ENCODE measurements around the gene ACSL6. TPM values are rescaled to one million over a fixed set of nuclear protein-coding genes. Genes with fewer than 3 reads are reported as not detected.

Gene ACSL6
- total RNA-seq, 1 donor from 2014 or later = 3.1 TPM

DNA sequence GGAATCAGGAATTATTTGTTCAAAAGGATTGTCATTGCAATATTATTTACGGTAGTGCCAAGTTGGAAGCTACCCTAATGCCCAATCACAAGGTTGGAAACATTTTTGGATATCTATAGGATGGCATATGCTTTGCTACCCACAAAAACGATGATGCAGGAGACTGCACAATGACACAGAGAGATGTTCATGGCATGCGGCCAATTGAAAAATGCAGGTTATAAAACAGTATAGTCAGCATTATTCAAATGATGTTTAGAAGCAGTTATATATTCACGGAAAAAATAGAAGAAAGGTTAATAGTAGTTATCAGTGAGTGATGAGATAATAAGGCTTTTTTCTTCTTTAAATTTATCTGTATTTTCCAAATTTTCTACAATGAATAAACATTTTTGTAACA is 5.9 kb upstream of the ACSL6 start:
- Histone ChIP-seq H3K9me3 (ENCODE audit: control insufficient read depth in 3 of 3, low read length in 3 of 3) (no peaks in the 10 kb centered on the region), H3K27ac (ENCODE audit: low read depth, low read length) (no peak overlapping the region), H3K9ac (ENCODE audit: low read depth in 1 of 3, low read length in 3 of 3) (no peak overlapping the region), H3K4me1 (ENCODE audit: control insufficient read depth in 3 of 3, insufficient read depth in 3 of 3, low read length in 3 of 3) (peaks cover 9 to 18% (median 16%) of the 10 kb centered on the region in 3 donors), H3K27me3 (ENCODE audit: control insufficient read depth in 3 of 3, insufficient read depth in 3 of 3, low read length in 3 of 3) (peaks cover 0 to 13% (median 0%) of the 10 kb centered on the region in 3 donors), H3K36me3 (ENCODE audit: control insufficient read depth in 3 of 3, insufficient read depth in 3 of 3, low read length in 3 of 3) (no peaks in the 10 kb centered on the region), H3K4me3 (ENCODE audit: low read length in 3 of 3) (no peak overlapping the region)

GRCh38 chr5:132016721-132017250 is 5.3 kb upstream of the ACSL6 start:
- no peak overlapping the region for H3K9ac ChIP-seq (ENCODE audit: low read depth in 1 of 3, low read length in 3 of 3)
- H3K27ac ChIP-seq (ENCODE audit: low read depth, low read length) = no peak overlapping the region
- H3K9me3 ChIP-seq (ENCODE audit: control insufficient read depth in 3 of 3, low read length in 3 of 3) = no peaks in the 10 kb centered on the region
- H3K4me3 ChIP-seq (ENCODE audit: low read length in 3 of 3) = no peak overlapping the region
- peaks cover 14 to 23% (median 20%) of the 10 kb centered on the region in 3 donors for H3K4me1 ChIP-seq (ENCODE audit: control insufficient read depth in 3 of 3, insufficient read depth in 3 of 3, low read length in 3 of 3)
- no peaks in the 10 kb centered on the region for H3K36me3 ChIP-seq (ENCODE audit: control insufficient read depth in 3 of 3, insufficient read depth in 3 of 3, low read length in 3 of 3)
- peaks cover 0 to 13% (median 3%) of the 10 kb centered on the region in 3 donors for H3K27me3 ChIP-seq (ENCODE audit: control insufficient read depth in 3 of 3, insufficient read depth in 3 of 3, low read length in 3 of 3)

- Histone ChIP-seq H3K4me3 (ENCODE audit: low read length in 3 of 3) (peak overlapping the region in 1 of 3 donors; percentile 22), H3K4me1 (ENCODE audit: control insufficient read depth in 3 of 3, insufficient read depth in 3 of 3, low read length in 3 of 3) (peaks cover 20 to 50% (median 43%) of the 10 kb centered on the region in 3 donors), H3K36me3 (ENCODE audit: control insufficient read depth in 3 of 3, insufficient read depth in 3 of 3, low read length in 3 of 3) (no peaks in the 10 kb centered on the region), H3K9me3 (ENCODE audit: control insufficient read depth in 3 of 3, low read length in 3 of 3) (no peaks in the 10 kb centered on the region), H3K27me3 (ENCODE audit: control insufficient read depth in 3 of 3, insufficient read depth in 3 of 3, low read length in 3 of 3) (peaks cover 7 to 14% (median 11%) of the 10 kb centered on the region in 3 donors), H3K27ac (ENCODE audit: low read depth, low read length) (peak overlapping the region; percentile 69), H3K9ac (ENCODE audit: low read depth in 1 of 3, low read length in 3 of 3) (peak overlapping the region in 1 of 3 donors; percentile 51)
Measured at GRCh38 chr5:132013711-132014110, 2.3 kb upstream of the ACSL6 start.

DNA sequence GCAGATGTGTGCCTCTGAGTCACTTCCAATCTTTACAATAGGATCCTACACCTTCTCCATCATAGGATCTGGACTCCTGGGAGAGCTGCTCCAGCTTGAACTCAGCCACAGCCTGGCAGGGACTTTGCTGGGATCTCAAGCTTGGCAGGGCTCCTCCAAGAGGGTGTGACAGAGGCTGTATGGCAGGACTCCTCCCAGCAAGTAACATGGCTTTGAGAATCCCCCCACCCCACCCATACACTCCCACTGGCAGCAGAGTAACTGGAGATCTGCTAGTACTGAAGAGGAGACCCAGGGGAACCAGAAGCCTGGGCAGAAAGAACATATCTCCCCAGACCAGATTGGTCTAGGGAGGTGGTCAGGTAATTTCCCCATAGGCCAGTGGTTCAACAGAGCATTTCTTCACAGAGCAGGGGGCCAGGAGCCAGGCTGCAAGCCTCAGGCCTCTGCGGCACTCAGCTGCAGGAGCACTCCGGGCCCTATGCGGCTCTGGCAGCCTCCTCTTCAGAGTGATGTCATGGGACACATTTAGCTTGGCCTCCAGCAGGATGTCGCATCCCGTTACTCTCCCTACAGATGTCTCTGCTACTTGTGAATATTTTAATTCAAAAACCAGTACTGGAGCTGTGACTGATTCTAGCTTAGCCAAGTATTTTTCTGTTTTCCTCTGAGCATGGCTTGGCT is 1.7 kb upstream of the ACSL6 start:
- Histone ChIP-seq H3K27me3 (ENCODE audit: control insufficient read depth in 3 of 3, insufficient read depth in 3 of 3, low read length in 3 of 3) (peaks cover 7 to 12% (median 11%) of the 10 kb centered on the region in 3 donors), H3K27ac (ENCODE audit: low read depth, low read length) (peak overlapping the region; percentile 69)

GRCh38 chr5:132012371-132013005 is 1.0 kb upstream of the ACSL6 start:
- H3K27me3 ChIP-seq (ENCODE audit: control insufficient read depth in 3 of 3, insufficient read depth in 3 of 3, low read length in 3 of 3) = peaks cover 6 to 11% (median 7%) of the 10 kb centered on the region in 3 donors
- H3K36me3 ChIP-seq (ENCODE audit: control insufficient read depth in 3 of 3, insufficient read depth in 3 of 3, low read length in 3 of 3) = no peaks in the 10 kb centered on the region
- peak overlapping the region in 2 of 3 donors; percentile 24 to 79 for H3K9ac ChIP-seq (ENCODE audit: low read depth in 1 of 3, low read length in 3 of 3)
- no peaks in the 10 kb centered on the region for H3K9me3 ChIP-seq (ENCODE audit: control insufficient read depth in 3 of 3, low read length in 3 of 3)
- peaks cover 27 to 62% (median 55%) of the 10 kb centered on the region in 3 donors for H3K4me1 ChIP-seq (ENCODE audit: control insufficient read depth in 3 of 3, insufficient read depth in 3 of 3, low read length in 3 of 3)
- peak overlapping the region; percentile 69 for H3K27ac ChIP-seq (ENCODE audit: low read depth, low read length)
- peak overlapping the region in 1 of 3 donors; percentile 66 for H3K4me3 ChIP-seq (ENCODE audit: low read length in 3 of 3)

More for the DNA sequence above, 1.7 kb upstream of the ACSL6 start:
- H3K9ac ChIP-seq (ENCODE audit: low read depth in 1 of 3, low read length in 3 of 3) = peak overlapping the region in 1 of 3 donors; percentile 51
- peaks cover 20 to 56% (median 49%) of the 10 kb centered on the region in 3 donors for H3K4me1 ChIP-seq (ENCODE audit: control insufficient read depth in 3 of 3, insufficient read depth in 3 of 3, low read length in 3 of 3)
- no peaks in the 10 kb centered on the region for H3K36me3 ChIP-seq (ENCODE audit: control insufficient read depth in 3 of 3, insufficient read depth in 3 of 3, low read length in 3 of 3)
- no peaks in the 10 kb centered on the region for H3K9me3 ChIP-seq (ENCODE audit: control insufficient read depth in 3 of 3, low read length in 3 of 3)
- H3K4me3 ChIP-seq (ENCODE audit: low read length in 3 of 3) = peak overlapping the region in 1 of 3 donors; percentile 22

DNA sequence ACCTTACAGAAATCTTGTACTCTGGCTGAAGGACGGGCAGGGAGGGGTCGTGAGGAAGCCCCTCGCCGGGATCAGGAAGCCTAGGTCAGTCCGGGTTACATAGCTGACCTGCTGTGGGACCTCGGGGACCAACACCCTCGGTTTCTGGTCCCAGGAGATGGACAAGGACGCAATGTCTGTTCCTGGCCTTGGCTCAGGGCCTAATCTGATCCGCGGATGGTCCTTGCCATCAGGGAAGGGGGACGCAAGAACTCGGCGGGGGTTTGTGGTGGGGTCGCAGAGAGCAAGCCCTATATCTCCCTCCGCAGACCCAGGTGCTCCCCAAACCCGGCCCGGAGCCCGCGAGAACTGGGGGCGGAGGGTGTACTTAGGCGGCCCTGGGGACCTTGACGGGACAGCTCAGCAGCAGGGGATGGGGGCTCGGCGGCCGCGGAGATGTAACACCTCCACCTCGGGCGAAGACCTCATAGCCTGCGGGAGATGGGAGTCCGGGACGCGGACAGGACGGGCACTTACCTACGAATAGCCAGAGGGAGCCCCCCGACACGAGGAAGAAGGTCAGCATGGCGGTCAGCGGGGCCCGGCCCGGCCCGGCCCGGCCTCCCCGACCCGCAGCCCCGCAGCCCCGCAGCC is 353 bp downstream of the ACSL6 start:
- H3K4me3 ChIP-seq (ENCODE audit: low read length in 3 of 3) = peak overlapping the region; percentile 67 to 76 (median 70)
- peak overlapping the region; percentile 51 to 79 (median 60) for H3K9ac ChIP-seq (ENCODE audit: low read depth in 1 of 3, low read length in 3 of 3)
- H3K4me1 ChIP-seq (ENCODE audit: control insufficient read depth in 3 of 3, insufficient read depth in 3 of 3, low read length in 3 of 3) = peaks cover 29 to 67% (median 60%) of the 10 kb centered on the region in 3 donors
- H3K27me3 ChIP-seq (ENCODE audit: control insufficient read depth in 3 of 3, insufficient read depth in 3 of 3, low read length in 3 of 3) = peaks cover 6 to 11% (median 7%) of the 10 kb centered on the region in 3 donors
- no peak overlapping the region for H3K27ac ChIP-seq (ENCODE audit: low read depth, low read length)
- H3K36me3 ChIP-seq (ENCODE audit: control insufficient read depth in 3 of 3, insufficient read depth in 3 of 3, low read length in 3 of 3) = no peaks in the 10 kb centered on the region
- H3K9me3 ChIP-seq (ENCODE audit: control insufficient read depth in 3 of 3, low read length in 3 of 3) = no peaks in the 10 kb centered on the region

DNA sequence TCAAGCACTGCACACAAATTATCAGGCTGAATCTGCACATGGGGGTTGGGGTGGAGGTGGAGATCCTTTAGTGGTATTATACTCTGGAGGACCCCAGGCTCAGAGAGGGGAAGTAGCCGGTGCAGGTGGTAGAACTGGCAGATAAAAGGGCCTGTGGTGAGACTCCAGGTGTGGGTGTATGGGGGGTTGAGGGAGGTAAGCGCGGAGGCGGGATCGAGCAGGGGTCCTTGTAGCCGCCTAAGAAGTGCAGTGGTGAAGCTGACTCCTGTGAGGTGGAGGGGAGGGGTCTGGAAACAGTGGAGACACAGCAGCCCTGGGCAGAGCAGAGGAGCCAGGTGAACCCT is 841 bp downstream of the ACSL6 start:
- Histone ChIP-seq H3K4me3 (ENCODE audit: low read length in 3 of 3) (peak overlapping the region; percentile 67 to 76 (median 70)), H3K9me3 (ENCODE audit: control insufficient read depth in 3 of 3, low read length in 3 of 3) (no peaks in the 10 kb centered on the region), H3K27me3 (ENCODE audit: control insufficient read depth in 3 of 3, insufficient read depth in 3 of 3, low read length in 3 of 3) (peaks cover 6 to 11% (median 7%) of the 10 kb centered on the region in 3 donors), H3K4me1 (ENCODE audit: control insufficient read depth in 3 of 3, insufficient read depth in 3 of 3, low read length in 3 of 3) (peaks cover 29 to 67% (median 60%) of the 10 kb centered on the region in 3 donors), H3K9ac (ENCODE audit: low read depth in 1 of 3, low read length in 3 of 3) (peak overlapping the region in 2 of 3 donors; percentile 60 to 79), H3K36me3 (ENCODE audit: control insufficient read depth in 3 of 3, insufficient read depth in 3 of 3, low read length in 3 of 3) (no peaks in the 10 kb centered on the region), H3K27ac (ENCODE audit: low read depth, low read length) (no peak overlapping the region)

GRCh38 chr5:132009706-132010405 is 1.6 kb downstream of the ACSL6 start:
- H3K9ac ChIP-seq (ENCODE audit: low read depth in 1 of 3, low read length in 3 of 3) = peak overlapping the region in 1 of 3 donors; percentile 25
- no peaks in the 10 kb centered on the region for H3K36me3 ChIP-seq (ENCODE audit: control insufficient read depth in 3 of 3, insufficient read depth in 3 of 3, low read length in 3 of 3)
- H3K9me3 ChIP-seq (ENCODE audit: control insufficient read depth in 3 of 3, low read length in 3 of 3) = no peaks in the 10 kb centered on the region
- no peak overlapping the region for H3K27ac ChIP-seq (ENCODE audit: low read depth, low read length)
- peak overlapping the region in 1 of 3 donors; percentile 22 for H3K4me3 ChIP-seq (ENCODE audit: low read length in 3 of 3)
- H3K4me1 ChIP-seq (ENCODE audit: control insufficient read depth in 3 of 3, insufficient read depth in 3 of 3, low read length in 3 of 3) = peaks cover 29 to 67% (median 60%) of the 10 kb centered on the region in 3 donors
- peaks cover 6 to 11% (median 7%) of the 10 kb centered on the region in 3 donors for H3K27me3 ChIP-seq (ENCODE audit: control insufficient read depth in 3 of 3, insufficient read depth in 3 of 3, low read length in 3 of 3)

DNA sequence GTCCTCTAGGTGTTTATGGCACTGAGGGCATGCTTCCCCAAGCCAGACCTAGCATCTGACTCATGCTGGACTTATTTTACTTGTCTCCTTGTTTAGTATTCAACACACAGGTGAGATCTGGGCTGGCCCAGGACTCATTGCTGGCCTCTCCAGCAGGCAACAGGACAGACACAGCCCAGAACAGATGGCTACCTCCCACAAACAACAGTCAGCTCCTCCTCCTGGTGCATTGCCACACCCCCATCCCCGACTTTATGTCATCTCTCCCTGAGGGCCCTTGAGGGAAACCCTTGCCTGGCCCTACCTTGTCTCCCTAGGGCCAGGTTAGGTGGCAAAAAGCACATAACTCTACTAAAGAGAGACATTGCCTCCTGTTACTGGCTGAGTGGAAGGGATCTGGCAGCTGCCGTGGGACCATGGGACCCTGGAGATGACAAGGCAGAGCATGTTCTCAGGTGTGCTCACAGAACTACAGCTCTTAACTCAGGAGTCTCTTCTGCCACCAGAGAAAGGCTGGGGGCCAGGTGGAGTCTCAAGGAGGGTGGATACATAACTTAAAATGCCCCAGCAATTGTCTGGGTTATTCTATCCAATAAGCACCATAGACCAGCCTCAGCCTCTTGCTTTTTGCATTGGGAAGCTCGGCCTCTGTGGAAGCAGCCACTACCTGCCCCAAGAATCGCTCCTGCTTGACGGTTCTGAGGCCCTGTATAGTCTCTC is 2.3 kb downstream of the ACSL6 start:
- Histone ChIP-seq H3K4me1 (ENCODE audit: control insufficient read depth in 3 of 3, insufficient read depth in 3 of 3, low read length in 3 of 3) (peaks cover 29 to 70% (median 62%) of the 10 kb centered on the region in 3 donors), H3K9me3 (ENCODE audit: control insufficient read depth in 3 of 3, low read length in 3 of 3) (no peaks in the 10 kb centered on the region), H3K9ac (ENCODE audit: low read depth in 1 of 3, low read length in 3 of 3) (peak overlapping the region in 1 of 3 donors; percentile 57), H3K4me3 (ENCODE audit: low read length in 3 of 3) (no peak overlapping the region), H3K36me3 (ENCODE audit: control insufficient read depth in 3 of 3, insufficient read depth in 3 of 3, low read length in 3 of 3) (no peaks in the 10 kb centered on the region), H3K27me3 (ENCODE audit: control insufficient read depth in 3 of 3, insufficient read depth in 3 of 3, low read length in 3 of 3) (peaks cover 6 to 11% (median 7%) of the 10 kb centered on the region in 3 donors), H3K27ac (ENCODE audit: low read depth, low read length) (no peak overlapping the region)

All from skeletal muscle tissue (tissue), 4 donors.